ENCODE data around the gene PRR12. TPM values are rescaled to one million over a fixed set of nuclear protein-coding genes. Genes with fewer than 3 reads are reported as not detected.

Gene PRR12
- polyA plus RNA-seq, 3 donors, result 0.04 to 3.3 (median 0.11) TPM

DNA sequence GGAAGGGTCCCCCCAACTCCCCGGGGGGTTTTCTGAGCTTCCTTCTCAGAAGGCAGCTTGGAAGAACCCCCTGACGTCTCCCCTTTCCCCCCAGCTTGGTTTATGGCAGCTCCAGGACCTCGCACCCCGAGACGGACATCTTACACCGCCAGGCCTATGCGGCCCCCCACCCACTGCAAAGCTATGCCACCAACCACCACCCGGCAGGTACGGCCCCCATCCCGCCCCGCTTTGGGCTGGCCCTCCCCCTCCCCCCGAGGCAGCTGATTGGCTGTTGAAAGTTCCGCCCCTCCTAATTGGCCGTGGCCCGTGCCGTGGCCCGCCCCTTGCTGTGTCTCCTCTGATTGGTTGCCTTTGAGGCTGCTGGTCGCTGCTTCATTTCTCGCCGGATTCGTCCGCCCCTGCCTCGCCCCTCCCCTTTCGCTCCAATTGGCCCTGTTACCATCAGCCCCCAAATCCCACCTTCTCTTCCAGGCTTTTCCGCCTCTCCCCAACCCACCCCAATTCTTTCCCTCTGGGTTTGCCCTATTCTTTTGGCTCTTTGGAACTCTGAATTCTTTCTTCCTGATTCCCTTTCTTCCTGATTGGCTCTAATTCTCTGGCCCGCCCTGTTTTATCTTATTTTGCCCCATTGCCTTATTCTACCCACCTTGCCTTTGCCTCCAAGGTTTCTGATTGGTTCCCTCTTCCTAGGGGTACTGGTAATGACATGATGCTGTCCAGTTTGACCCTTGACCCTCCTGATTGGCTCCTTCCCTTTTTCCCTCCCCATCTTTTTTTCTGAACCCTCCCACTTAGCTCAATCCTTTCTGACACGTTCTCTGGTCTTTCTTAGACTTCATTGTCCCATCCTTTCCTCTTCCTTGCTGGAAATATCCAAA, 2.5 kb downstream of the PRR12 start:
- peak overlapping the region; percentile 46 to 74 for H3K27ac ChIP-seq (ENCODE audit: low read depth in 1 of 2, low read length in 2 of 2)
- H2AFZ ChIP-seq (ENCODE audit: insufficient read depth, low read depth, low read length, poor library complexity, severe bottlenecking), result peak overlapping the region; percentile 59
- peaks cover 28 to 37% of the 10 kb centered on the region in 2 donors for H3K4me1 ChIP-seq (ENCODE audit: control insufficient read depth in 1 of 2, insufficient read depth in 2 of 2, low read length in 2 of 2)
- peaks cover 33 to 34% of the 10 kb centered on the region in 2 donors for H3K36me3 ChIP-seq (replicated peaks in 1 of 2; ENCODE audit: control insufficient read depth in 1 of 2, insufficient read depth in 2 of 2, low read length in 2 of 2)
- peak overlapping the region; percentile 48 to 98 (median 64) for H3K4me3 ChIP-seq (replicated peaks in 1 of 3; ENCODE audit: low read depth in 2 of 3, low read length in 3 of 3)
- peak overlapping the region; percentile 43 for H3K9ac ChIP-seq (ENCODE audit: insufficient read depth, low read length, poor library complexity, severe bottlenecking)
- H3K79me2 ChIP-seq (ENCODE audit: insufficient read depth, low read length), result peaks cover 49% of the 10 kb centered on the region
- H4K20me1 ChIP-seq (ENCODE audit: insufficient read depth, low read length), result peaks cover 56% of the 10 kb centered on the region
- H3K4me2 ChIP-seq (replicated peaks; ENCODE audit: extremely low read depth, low read length, poor library complexity, severe bottlenecking), result peak overlapping the region; percentile 100
- TF ChIP-seq, protein P1, sequence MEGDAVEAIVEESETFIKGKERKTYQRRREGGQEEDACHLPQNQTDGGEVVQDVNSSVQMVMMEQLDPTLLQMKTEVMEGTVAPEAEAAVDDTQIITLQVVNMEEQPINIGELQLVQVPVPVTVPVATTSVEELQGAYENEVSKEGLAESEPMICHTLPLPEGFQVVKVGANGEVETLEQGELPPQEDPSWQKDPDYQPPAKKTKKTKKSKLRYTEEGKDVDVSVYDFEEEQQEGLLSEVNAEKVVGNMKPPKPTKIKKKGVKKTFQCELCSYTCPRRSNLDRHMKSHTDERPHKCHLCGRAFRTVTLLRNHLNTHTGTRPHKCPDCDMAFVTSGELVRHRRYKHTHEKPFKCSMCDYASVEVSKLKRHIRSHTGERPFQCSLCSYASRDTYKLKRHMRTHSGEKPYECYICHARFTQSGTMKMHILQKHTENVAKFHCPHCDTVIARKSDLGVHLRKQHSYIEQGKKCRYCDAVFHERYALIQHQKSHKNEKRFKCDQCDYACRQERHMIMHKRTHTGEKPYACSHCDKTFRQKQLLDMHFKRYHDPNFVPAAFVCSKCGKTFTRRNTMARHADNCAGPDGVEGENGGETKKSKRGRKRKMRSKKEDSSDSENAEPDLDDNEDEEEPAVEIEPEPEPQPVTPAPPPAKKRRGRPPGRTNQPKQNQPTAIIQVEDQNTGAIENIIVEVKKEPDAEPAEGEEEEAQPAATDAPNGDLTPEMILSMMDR (IDR thresholded peaks at IDR 0.05), result no peak
- no peaks in the 10 kb centered on the region for H3K9me3 ChIP-seq (replicated peaks in 1 of 2; ENCODE audit: control insufficient read depth in 1 of 2, insufficient read depth in 1 of 2, low read length in 2 of 2)
- Mint-ChIP-seq H3K27me3 (ENCODE audit: low read depth in 3 of 3) (peaks cover 0 to 3% (median 3%) of the 10 kb centered on the region in 3 donors), H3K4me3 (peak overlapping the region; percentile 80 to 86), H3K4me1 (peaks cover 30% of the 10 kb centered on the region), H3K9me3 (no peaks in the 10 kb centered on the region), H3K36me3 (peaks cover 14 to 31% of the 10 kb centered on the region in 2 donors), H3K27ac (peak overlapping the region; percentile 84 to 98 (median 93))
- no peaks in the 10 kb centered on the region for H3K27me3 ChIP-seq (ENCODE audit: control insufficient read depth in 2 of 2, insufficient read depth in 2 of 2, low read length in 2 of 2)
- intact Hi-C loops (cut with micrococcal nuclease), result loop anchor here (2.0 to 5.0 kb wide), 3 partner anchors 45 to 84 kb away; partner anchors contain the start of genes PRMT1 (in 2 of the 2), RRAS (in 1 of the 2) and SCAF1 (in 1 of the 2)
- peak; percentile 84 to 89 (median 86) for DNase-seq
- 5% methylated on average over 21 of the region's 27 CpGs for WGBS (ENCODE audit: insufficient coverage)

DNA sequence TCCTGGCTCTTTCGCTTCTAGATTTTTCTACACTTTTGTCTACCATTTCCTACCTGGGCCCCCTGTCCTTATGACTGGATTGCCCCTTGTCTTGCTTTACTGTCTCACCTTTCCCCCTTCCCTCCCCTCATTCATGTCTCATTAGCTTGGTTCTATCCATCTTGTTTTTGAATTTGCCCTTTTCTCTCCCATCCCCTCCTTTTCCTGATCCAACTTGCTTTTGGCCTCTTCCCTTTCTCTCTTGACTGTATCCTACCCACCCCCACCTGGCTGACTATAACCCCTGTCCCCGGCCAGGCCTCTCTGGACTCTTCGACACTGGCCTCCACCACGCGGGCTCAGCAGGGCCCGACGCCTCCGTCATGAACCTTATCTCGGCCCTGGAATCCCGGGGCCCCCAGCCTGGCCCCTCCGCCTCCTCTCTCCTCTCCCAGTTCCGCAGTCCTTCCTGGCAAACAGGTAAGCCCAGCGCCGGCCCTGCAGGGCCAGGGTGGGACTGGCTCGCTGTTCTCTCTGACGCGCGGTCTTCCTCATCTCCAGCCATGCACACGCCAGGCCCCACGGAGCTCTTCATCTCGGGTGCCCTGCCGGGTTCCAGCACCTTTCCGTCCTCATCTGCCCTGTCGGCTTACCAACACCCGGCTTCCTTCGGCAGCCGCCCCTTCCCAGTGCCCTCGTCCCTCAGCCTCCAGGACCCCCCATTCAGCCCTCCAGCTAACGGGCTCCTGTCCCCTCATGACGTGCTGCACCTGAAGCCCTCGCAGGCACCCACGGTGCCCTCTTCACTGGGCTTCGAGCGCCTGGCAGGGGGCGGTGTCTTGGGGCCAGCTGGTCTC, 3.4 kb downstream of the PRR12 start:
- intact Hi-C loops (cut with micrococcal nuclease), result loop anchor here (5.0 kb wide), 2 partner anchors 48 to 83 kb away; partner anchors contain the start of genes PRMT1 (in 2 of the 2), RRAS (in 1 of the 2) and SCAF1 (in 1 of the 2)
- peaks cover 65% of the 10 kb centered on the region for H4K20me1 ChIP-seq (ENCODE audit: insufficient read depth, low read length)
- H3K9me3 Mint-ChIP-seq, result no peaks in the 10 kb centered on the region
- 95% methylated on average over 28 of the region's 35 CpGs for WGBS (ENCODE audit: insufficient coverage)
- H3K79me2 ChIP-seq (ENCODE audit: insufficient read depth, low read length), result peaks cover 57% of the 10 kb centered on the region
- H3K27me3 ChIP-seq (ENCODE audit: control insufficient read depth in 2 of 2, insufficient read depth in 2 of 2, low read length in 2 of 2), result no peaks in the 10 kb centered on the region
- peaks cover 0 to 5% (median 3%) of the 10 kb centered on the region in 3 donors for H3K27me3 Mint-ChIP-seq (ENCODE audit: low read depth in 3 of 3)
- no peak overlapping the region for H3K9ac ChIP-seq (ENCODE audit: insufficient read depth, low read length, poor library complexity, severe bottlenecking)
- no peak for DNase-seq
- peak overlapping the region; percentile 60 to 98 (median 93) for H3K27ac Mint-ChIP-seq
- H2AFZ ChIP-seq (ENCODE audit: insufficient read depth, low read depth, low read length, poor library complexity, severe bottlenecking), result no peak overlapping the region
- H3K4me2 ChIP-seq (replicated peaks; ENCODE audit: extremely low read depth, low read length, poor library complexity, severe bottlenecking), result peak overlapping the region; percentile 100
- peaks cover 42 to 43% of the 10 kb centered on the region in 2 donors for H3K36me3 ChIP-seq (replicated peaks in 1 of 2; ENCODE audit: control insufficient read depth in 1 of 2, insufficient read depth in 2 of 2, low read length in 2 of 2)
- H3K9me3 ChIP-seq (replicated peaks in 1 of 2; ENCODE audit: control insufficient read depth in 1 of 2, insufficient read depth in 1 of 2, low read length in 2 of 2), result no peaks in the 10 kb centered on the region
- TF ChIP-seq, protein P1 (IDR thresholded peaks at IDR 0.05), result no peak
- H3K27ac ChIP-seq (ENCODE audit: low read depth in 1 of 2, low read length in 2 of 2), result peak overlapping the region in 1 of 2 donors; percentile 74
- H3K4me1 Mint-ChIP-seq, result peaks cover 30% of the 10 kb centered on the region
- H3K4me3 ChIP-seq (replicated peaks in 1 of 3; ENCODE audit: low read depth in 2 of 3, low read length in 3 of 3), result no peak overlapping the region
- H3K36me3 Mint-ChIP-seq, result peaks cover 21 to 40% of the 10 kb centered on the region in 2 donors
- no peak overlapping the region for H3K4me3 Mint-ChIP-seq
- peaks cover 28 to 37% of the 10 kb centered on the region in 2 donors for H3K4me1 ChIP-seq (ENCODE audit: control insufficient read depth in 1 of 2, insufficient read depth in 2 of 2, low read length in 2 of 2)
